NCI-H1930 (cell line): ENCODE results near the gene PARP16.

Experiments
- DNase-seq, 2 experiments: peaks; one replicate each; lab custom pipeline; 2025; lab: John Stamatoyannopoulos, UW

The PARP16 gene

GRCh38 chr15:65311760-65312159, 25.1 kb upstream of the PARP16 start:
- DNase-seq = no peak

- DNase-seq = no peak
Measured at GRCh38 chr15:65310431-65311137, 23.9 kb upstream of the PARP16 start.

GRCh38 chr15:65309882-65310418, 23.3 kb upstream of the PARP16 start:
- DNase-seq = no peak

GRCh38 chr15:65307978-65308377, 21.3 kb upstream of the PARP16 start:
- DNase-seq = no peak

- no peak for DNase-seq
Measured at GRCh38 chr15:65306551-65306950, 19.9 kb upstream of the PARP16 start.

GRCh38 chr15:65305776-65306175, 19.1 kb upstream of the PARP16 start:
- no peak for DNase-seq

GRCh38 chr15:65305150-65305758, 18.6 kb upstream of the PARP16 start:
- DNase-seq = no peak

- DNase-seq = peak; percentile 68 to 79
Measured at GRCh38 chr15:65304381-65305149, 17.9 kb upstream of the PARP16 start, which contains the start of gene RNU5B-1. Gene RNU5B-1 (plus strand): TSS chr15:65304677.

- no peak for DNase-seq
Measured at GRCh38 chr15:65303687-65304380, 17.2 kb upstream of the PARP16 start.

GRCh38 chr15:65302061-65302460, 15.4 kb upstream of the PARP16 start:
- no peak for DNase-seq

GRCh38 chr15:65300924-65301441, 14.3 kb upstream of the PARP16 start:
- DNase-seq = no peak

- DNase-seq = no peak
Measured at GRCh38 chr15:65298731-65299130, 12.0 kb upstream of the PARP16 start.

- DNase-seq = no peak
Measured at GRCh38 chr15:65292938-65293518, 6.3 kb upstream of the PARP16 start.

- no peak for DNase-seq
Measured at GRCh38 chr15:65290228-65290627, 3.5 kb upstream of the PARP16 start.

GRCh38 chr15:65289261-65289854, 2.7 kb upstream of the PARP16 start:
- no peak for DNase-seq

- no peak for DNase-seq
Measured at GRCh38 chr15:65287520-65287855, 805 bp upstream of the PARP16 start.

- DNase-seq = no peak
Measured at GRCh38 chr15:65286069-65286703, 497 bp downstream of the PARP16 start.

GRCh38 chr15:65285291-65286068, 1.2 kb downstream of the PARP16 start:
- no peak for DNase-seq

GRCh38 chr15:65278480-65278879, 8.2 kb downstream of the PARP16 start:
- no peak for DNase-seq

GRCh38 chr15:65277015-65277414, 9.7 kb downstream of the PARP16 start:
- no peak for DNase-seq
